Stimulated activated CD4-positive, alpha-beta T cell treated with anti-CD3 and anti-CD28 coated beads, Interleukin-4, amount 100 ng/mL, for 24 hours (primary cell): ENCODE results near the gene RNF167.
"Not testable (repeated sequence)": the region's sequence is repeated elsewhere in the genome, so short reads cannot be mapped to it uniquely, and the experiment has no call there.

Experiments
- DNase-seq: peaks from one replicate; pipeline ENCODE4 v3.0.0-alpha.2; 2020

The RNF167 gene

DNA sequence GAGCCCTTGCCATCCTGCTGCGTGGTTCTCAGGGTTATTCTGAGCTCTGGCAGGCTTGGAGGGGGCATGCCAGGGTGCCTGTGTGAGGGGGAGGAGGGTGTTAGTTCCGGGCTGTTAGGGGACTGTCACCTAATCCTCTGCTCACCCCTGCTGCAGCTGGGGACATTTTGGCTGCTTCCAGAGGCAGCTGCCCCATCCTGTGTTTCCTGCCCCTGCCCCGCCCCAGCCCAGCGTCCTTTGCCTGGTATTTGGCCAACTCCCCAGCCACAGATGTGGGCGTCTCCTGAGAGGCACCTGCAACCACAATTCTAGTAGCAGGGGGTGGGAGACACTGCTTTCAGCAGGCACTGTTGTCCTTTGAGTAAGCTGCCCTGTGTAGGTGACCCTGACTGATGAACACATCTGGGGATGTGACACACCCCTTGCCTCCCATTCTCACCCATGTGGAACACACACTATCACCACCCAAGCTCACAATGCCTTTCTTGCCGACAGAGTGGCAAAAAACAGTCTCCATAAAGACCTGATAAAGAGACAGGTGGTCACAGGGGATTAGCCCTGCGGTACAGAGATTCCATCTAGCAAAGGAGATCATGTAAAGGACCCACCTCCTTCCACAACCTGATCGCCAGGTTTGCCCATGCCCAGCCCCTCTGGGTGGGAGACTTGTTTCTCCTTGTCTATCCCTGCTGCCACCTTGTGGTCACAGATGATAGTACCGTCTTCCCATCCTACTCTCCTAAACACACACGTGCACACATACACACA, 36.8 kb upstream of the RNF167 start, which contains the start of gene CHRNE:
TSS of gene CHRNE (minus strand) at position 48 of the 768 bp plus-strand sequence. CDS start at position 13, 35 bp downstream.
- DNase-seq, result peak; percentile 83

DNA sequence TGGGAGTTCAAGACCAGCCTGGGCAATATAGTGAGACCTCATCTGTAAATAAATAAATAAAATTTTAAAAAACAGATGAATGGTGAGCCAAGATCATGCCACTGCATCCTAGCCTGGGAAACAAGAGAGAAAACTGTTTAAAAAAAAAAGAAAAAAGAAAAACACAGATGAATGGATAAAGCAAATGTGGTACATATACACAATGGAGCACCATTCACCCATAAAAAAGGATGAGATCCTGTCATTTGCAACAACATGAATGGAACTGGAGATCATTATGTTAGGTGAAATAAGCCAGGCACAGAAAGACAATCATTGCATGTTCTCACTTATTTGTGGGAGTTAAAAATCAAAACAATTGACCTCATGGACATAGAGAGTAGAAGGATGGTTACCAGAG, 33.4 kb upstream of the RNF167 start:
- DNase-seq, result not testable (repeated sequence)

DNA sequence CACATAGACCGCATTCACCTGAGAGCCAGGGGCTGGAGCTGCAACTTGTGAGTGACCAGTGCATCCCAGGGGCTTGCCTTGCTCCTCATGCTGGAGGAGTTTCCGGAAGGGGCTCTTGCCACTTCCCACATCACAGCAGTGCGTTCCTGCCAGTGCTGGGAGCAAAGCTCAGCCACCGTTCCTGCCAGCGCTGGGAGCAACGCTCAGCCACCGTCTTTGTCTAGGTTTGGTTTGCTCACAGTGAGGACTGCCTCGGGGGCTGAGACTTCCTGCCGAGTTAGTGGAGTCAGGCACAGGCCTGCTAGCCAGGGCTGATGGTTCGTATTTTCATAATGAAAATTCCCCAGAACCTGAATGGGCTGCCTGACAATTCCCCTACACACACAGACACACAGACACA, 31.8 kb upstream of the RNF167 start:
- no peak for DNase-seq

DNA sequence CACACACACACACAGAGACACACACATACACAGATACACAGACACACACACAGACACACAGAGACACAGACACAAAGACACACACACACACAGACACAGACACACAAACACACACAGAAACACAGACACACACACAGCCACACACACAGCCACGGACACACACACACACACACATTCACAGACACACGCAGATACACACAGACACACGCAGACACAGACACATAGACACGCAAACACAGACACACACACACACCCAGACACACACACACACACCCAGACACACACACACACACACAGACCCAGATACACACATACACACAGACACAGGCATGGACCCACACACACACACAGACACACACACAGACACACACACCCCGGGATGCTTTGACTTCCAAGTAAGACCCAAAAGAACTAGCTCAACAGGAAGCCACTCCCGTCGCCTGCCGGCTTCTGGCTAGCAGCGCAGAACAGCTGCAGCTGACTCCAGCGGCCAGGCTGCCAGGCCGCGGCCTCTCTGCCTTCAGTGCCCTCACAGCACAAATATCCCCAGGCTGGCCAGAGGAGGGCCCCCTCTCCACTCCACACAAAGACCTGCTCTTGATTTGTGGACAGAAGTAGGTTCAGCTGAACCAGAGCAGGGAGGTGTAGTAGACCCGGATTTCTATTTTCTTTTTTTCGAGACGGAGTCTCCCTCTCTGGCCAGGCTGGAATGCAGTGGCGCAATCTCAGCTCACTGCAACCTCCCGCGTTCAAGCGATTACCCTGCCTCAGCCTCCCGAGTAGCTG, 31.2 kb upstream of the RNF167 start:
- DNase-seq, result peak; percentile 75

DNA sequence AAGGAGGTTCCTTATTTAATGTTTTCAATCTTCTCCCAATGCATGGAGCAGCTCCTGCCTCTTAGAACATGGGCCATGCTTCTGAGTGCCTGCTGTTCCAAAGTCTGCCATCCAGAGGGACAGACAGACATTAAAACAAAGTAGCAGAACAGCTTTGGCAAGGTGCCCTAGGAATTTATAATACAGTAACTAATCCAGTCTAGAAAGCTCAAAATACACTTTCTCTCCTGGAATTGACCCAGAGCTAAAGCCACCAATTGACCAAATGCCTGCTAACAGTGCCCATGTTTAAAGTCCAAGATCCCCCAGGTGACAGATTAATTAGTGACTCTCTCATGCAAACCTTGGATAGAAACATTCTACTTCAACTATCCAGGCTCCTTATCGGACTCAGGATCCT, 26.1 kb upstream of the RNF167 start:
- DNase-seq, result no peak

DNA sequence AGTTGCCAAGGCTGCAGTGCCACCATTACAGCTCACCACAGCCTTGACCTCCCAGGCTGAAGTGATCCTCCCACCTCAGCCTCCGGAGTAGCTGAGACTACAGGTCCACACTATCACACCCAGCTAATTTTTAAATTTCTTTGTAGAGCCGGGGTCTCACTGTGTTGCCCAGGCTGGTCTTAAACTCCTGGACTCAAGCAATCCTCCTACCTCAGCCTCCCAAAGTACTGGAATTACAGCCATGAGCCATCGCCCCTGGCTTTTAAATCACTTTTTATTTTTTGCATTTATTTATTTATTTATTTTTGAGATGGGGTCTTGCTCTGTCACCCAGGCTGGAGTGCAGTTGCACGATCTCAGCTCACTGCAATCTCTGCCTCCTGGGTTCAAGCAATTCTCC, 25.5 kb upstream of the RNF167 start:
- not testable (repeated sequence) for DNase-seq

DNA sequence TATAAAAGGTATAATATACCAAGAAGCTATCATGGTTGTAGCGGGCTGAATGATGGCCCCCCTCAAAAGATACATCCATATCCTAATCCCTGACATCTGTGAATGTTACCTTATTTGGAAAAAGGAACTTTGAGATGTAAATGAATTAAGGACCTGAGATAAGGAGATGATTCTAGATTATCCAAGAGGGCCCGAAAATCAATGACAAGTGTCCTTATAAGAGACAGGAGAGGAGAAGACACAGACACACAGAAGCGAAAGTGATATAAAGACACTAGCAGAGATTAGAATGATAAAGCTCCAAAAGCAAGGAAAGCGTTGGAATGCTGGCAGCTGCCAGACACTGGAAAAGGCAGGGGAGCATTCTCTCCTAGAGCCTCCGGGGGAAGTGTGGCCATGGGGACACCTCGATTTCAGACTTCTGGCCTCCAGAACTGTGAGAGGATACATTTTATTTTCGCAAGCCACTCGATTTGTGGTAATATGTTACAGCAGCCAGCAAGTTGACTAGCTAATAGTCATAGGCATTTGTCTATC, 20.5 kb upstream of the RNF167 start:
- DNase-seq, result no peak

DNA sequence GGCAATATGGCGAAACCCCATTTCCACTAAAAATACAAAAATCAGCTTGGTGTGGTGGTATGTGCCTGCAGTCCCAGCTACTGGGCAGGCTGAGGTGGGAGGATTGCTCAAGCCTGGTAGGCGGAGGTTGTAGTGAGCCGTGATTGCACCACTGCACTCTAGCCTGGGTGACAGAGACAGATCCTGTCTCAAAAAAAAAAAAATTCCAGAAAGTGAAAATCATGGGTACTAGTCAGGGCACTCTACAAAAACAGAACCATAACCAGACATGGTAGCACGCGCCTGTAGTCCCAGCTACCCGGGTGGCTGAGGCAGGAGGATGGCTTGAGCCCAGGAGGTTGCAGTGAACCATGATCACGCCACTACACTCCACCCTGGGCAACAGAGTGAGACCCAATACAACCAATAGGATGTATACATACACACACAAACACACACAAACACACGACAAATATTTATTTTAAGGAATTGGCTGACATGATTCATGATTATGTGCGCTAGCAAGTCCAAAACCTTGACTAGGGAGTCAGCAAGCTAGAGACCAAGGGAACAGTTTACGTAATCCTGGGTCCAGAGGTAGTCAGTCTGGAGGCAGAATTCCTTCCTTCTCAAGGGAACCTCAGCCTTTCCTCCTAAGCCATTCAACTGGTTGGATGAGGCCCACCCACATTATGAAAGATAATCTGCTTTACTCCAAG, 19.6 kb upstream of the RNF167 start:
- no peak for DNase-seq

DNA sequence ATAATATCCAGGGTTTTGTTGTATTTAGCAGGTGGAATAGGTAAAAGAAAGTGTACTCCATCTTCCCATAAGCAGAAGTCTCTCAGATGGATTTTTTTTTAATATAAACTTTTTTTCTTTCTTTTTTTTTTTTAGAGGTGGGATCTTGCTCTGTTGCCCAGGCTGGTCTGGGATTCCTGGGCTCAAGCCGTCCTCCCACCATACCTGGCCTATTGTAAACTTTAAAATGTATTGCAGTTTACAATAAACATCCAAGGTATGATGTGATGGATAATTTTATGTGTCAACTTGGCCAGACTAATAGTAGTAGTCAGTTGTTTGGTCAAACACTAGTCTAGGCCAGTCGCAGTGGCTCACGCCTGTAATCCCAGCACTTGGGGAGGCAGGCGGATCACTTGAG, 18.7 kb upstream of the RNF167 start:
- no peak for DNase-seq

DNA sequence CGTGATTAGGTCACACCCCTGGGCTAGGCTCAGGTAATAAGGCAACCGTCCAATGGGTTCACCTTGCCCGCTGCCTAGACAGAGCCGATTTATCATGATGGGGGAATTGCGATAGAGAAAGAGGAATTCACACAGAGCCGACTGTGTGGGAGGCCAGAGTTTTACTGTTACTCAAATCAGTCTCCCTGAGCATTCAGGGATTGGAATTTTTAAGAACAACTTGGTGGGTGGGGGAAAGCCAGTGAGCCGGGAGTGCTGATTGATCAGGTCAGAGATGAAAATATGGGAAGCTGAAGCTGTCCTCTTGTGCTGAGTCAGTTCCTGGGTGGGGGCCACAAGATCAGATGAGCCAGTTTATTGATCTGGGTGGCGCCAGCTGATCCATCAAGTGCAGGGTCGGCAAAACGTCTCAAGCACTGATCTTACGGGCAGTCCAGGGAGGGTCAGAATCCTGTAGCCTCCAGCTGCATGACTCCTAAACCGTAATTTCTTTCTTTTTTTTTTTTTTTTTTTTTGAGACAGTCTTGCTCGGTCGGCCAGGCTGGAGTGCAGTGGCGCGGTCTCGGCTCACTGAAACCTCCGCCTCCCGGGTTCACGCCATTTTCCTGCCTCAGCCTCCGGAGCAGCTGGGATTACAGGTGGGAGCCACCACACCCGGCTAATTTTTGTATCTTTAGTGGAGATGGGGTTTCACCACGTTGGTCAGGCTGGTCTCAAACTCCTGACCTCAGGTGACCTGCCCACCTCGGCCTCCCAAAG, 13.3 kb upstream of the RNF167 start:
- not testable (repeated sequence) for DNase-seq

DNA sequence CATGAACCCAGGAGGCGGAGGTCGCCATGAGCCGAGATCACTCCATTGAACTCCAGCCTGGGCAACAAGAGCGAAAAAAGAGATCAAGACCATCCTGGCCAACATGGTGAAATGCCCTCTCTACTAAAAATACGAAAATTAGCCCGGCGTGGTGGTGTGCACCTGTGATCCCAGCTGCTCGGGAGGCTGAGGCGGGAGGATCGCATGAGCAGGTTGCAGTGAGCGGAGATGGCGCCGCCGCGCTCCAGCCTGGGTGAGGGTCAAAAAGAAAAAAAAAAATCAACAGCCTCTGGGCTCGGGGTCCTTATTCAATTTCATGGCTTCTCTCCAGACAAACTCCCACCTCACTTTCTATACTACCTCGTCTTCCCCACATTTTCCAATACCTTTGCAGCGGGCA, 11.2 kb upstream of the RNF167 start:
- no peak for DNase-seq

DNA sequence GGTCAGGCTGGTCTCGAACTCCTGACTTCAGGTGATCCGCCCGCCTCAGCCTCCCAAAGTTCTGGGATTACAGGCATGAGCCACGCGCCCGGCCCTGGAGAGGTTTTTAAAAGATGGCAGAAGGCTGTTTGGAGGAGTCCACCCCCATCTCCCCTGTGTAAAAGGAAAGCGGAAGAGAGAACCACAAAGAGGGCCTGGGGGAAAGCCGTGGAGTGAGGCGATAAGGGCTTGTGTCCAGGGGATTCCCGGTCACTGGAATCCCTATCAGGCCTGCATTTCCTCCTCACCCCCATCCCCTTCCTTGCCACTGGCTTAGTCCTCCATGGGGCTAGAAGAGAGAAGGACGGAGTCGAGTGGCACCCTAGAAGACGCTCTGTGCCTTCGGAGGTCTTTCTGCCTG, 8.1 kb upstream of the RNF167 start, which contains the start of gene GP1BA:
TSS of gene GP1BA (plus strand) at position 315 of the 400 bp plus-strand sequence. CDS start 328 bp downstream, outside the sequence.
- DNase-seq, result no peak

DNA sequence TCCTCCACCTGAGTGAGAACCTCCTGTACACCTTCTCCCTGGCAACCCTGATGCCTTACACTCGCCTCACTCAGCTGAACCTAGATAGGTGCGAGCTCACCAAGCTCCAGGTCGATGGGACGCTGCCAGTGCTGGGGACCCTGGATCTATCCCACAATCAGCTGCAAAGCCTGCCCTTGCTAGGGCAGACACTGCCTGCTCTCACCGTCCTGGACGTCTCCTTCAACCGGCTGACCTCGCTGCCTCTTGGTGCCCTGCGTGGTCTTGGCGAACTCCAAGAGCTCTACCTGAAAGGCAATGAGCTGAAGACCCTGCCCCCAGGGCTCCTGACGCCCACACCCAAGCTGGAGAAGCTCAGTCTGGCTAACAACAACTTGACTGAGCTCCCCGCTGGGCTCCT, 7.3 kb upstream of the RNF167 start:
- no peak for DNase-seq

DNA sequence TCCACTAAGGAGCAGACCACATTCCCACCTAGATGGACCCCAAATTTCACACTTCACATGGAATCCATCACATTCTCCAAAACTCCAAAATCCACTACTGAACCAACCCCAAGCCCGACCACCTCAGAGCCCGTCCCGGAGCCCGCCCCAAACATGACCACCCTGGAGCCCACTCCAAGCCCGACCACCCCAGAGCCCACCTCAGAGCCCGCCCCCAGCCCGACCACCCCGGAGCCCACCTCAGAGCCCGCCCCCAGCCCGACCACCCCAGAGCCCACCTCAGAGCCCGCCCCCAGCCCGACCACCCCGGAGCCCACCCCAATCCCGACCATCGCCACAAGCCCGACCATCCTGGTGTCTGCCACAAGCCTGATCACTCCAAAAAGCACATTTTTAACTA, 6.4 kb upstream of the RNF167 start:
- no peak for DNase-seq

DNA sequence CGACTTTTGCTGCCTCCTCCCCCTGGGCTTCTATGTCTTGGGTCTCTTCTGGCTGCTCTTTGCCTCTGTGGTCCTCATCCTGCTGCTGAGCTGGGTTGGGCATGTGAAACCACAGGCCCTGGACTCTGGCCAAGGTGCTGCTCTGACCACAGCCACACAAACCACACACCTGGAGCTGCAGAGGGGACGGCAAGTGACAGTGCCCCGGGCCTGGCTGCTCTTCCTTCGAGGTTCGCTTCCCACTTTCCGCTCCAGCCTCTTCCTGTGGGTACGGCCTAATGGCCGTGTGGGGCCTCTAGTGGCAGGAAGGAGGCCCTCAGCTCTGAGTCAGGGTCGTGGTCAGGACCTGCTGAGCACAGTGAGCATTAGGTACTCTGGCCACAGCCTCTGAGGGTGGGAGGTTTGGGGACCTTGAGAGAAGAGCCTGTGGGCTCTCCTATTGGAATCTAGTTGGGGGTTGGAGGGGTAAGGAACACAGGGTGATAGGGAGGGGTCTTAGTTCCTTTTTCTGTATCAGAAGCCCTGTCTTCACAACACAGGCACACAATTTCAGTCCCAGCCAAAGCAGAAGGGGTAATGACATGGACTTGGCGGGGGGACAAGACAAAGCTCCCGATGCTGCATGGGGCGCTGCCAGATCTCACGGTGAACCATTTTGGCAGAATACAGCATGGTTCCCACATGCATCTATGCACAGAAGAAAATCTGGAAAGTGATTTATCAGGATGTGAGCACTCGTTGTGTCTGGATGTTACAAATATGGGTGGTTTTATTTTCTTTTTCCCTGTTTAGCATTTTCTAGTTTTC, 5.7 kb upstream of the RNF167 start:
- no peak for DNase-seq

DNA sequence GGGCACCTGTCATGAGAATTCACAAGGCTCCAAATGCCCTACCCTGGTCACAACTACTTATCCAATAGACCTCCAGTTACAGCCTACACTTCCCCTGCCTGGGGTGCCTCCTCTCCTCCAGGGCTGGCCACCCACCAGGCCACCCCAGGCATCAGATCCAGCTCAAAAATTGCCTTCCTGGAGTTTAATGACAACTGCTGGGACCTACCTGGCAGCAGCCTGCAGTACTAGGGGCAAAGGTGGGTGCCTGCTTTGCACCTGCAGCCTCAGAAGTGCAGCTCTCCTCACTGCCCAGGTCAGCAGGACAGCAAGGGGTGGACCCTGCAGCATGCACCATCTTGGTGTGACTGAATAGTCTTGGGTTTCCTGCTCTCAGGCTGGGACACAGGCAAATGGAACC, 4.4 kb upstream of the RNF167 start:
- no peak for DNase-seq

DNA sequence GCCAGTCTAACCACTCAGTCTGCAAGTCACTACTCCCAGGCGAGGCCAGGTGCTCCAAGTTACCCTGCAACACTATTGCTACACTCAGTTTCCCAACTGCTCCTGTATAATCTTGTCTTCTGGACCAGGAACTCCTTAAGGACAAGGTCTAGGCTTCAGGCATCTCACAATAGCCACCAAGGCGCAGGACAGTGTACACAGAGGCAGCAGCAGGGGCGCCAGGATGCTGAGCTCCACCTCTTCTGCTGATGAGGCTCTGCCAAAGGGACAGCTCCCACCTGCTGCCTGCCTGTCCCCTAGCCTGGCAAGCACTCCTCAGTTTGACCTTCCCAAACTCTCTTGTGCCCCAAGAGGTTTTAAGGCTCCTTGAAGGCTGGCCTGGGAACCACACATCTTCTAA, 3.6 kb upstream of the RNF167 start:
- DNase-seq, result no peak

DNA sequence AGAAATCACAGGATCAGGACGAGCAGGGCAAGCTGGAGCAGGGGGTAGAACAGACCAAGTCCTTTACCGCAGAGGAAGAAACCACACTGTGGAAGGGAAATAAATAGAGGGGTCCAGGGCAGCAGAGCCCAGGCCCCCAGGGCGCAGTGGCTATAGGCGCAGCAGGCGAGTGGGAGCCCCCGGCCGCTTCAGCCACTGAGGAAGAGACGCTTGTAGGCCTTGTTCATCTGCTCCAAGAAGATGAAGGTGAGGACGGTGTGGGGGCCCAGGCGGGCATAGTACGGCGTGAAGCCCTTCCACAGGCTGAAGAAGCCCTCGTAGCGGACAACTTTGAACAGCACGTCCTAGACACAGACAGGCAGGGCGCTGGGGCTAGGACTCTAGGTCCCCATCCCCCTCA, 2.5 kb upstream of the RNF167 start:
- no peak for DNase-seq

DNA sequence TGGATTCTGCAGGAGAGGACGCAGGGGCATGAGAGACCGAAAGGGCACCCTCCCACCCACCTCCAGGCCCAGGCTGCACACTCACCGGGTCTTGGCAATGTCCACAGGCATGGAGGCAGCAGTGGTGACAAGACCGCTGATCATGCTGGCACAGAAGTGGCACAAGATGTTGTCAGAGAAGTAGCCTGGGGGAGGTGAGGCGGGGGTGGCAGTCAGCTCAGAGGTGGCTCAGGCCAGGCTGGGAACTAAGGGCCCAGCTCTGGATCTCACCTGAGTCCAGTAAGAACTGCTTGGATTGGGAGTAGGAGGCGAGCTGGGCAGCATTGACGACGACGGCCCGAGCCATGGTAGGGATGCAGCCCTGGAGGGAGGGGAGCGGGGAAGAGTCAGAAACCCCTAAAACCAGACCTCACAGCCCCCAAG, 2.0 kb upstream of the RNF167 start:
- DNase-seq, result no peak

DNA sequence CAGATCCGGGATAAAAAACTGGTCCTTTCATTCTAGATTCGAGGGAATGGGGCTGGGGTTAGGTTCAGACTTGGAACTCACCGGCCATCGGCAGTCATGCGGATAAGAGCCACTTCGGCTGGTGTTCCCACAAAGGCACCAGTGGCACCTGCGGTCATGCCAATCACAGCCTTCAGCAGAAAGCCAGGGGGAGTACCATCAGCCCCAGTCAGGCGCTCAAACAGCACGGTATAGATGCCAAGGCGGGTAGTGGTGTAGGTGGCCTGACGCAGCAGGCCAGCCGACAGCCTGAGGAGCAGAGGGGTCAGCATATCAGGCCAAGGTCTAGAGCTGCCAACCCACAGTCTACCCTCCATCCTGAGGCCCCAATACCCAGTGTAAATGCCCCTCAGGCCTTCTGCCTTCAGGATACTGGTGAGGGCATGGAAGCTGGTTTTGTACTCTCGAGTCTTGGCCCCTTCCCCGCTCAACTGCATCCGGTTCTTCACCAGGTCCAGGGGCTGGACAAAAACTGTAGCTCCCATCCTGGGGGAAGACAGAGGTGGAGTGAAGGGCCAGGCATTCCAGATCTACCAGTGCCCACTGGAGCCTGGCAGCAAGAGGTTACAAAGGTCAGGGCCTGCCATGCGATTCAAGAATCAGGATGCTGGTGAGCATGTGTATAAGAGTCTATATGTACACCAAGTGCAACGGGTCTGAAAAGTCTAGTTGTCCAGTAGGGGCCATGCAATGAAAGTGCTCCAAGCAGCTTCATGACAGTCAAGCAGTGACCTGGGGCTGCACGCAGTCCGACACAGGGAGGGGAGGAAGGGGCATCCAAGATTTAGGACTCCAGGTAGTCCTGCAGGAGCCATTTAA, 1.2 kb upstream of the RNF167 start:
- DNase-seq, result no peak

DNA sequence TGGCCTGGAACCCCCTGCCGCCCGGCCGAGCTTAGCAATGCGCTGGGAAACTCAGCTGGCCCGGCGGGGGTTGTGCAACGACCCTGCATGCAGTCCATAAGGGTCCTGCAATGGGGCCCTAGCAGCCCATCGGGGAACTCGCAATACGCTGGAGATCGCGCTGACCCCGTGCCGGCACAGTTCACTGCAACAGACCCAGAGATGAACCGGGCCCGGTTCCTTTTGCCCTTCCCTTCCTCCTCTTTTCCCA, 597 bp upstream of the RNF167 start:
- no peak for DNase-seq
